HG03103 (cell line): Measurements from ENCODE around the gene ATP2B2.

Experiments
- ATAC-seq: cut with Tn5 transposase; IDR thresholded peaks from one replicate; pipeline ENCODE4 v1.9.1; 2021; ENCODE audit warnings: low read depth; ENCODE audit not compliant: unreplicated experiment

The ATP2B2 gene

GRCh38 chr3:10408680-10409079 lies 96.7 kb downstream of the ATP2B2 start:
- ATAC-seq, result no peak

- no peak for ATAC-seq
Observed at GRCh38 chr3:10407361-10407760, 98.0 kb downstream of the ATP2B2 start.

GRCh38 chr3:10406414-10406813 lies 99.0 kb downstream of the ATP2B2 start:
- ATAC-seq, result no peak

GRCh38 chr3:10405816-10406215 lies 99.6 kb downstream of the ATP2B2 start:
- ATAC-seq, result no peak

GRCh38 chr3:10404876-10405275 lies 100.5 kb downstream of the ATP2B2 start:
- ATAC-seq, result no peak

- no peak for ATAC-seq
Observed at GRCh38 chr3:10404377-10404776, 101.0 kb downstream of the ATP2B2 start.

- no peak for ATAC-seq
Observed at GRCh38 chr3:10401990-10402761, 103.2 kb downstream of the ATP2B2 start.

GRCh38 chr3:10400749-10401495 lies 104.5 kb downstream of the ATP2B2 start:
- ATAC-seq, result no peak

- ATAC-seq, result no peak
Observed at GRCh38 chr3:10400050-10400748, 105.2 kb downstream of the ATP2B2 start.

GRCh38 chr3:10399634-10400033 lies 105.8 kb downstream of the ATP2B2 start:
- ATAC-seq, result no peak

- ATAC-seq, result no peak
Observed at GRCh38 chr3:10398341-10398740, 107.0 kb downstream of the ATP2B2 start.

GRCh38 chr3:10397879-10398278 lies 107.5 kb downstream of the ATP2B2 start:
- no peak for ATAC-seq

- no peak for ATAC-seq
Observed at GRCh38 chr3:10396931-10397330, 108.5 kb downstream of the ATP2B2 start.

GRCh38 chr3:10396083-10396482 lies 109.3 kb downstream of the ATP2B2 start:
- ATAC-seq, result no peak

- no peak for ATAC-seq
Observed at GRCh38 chr3:10395671-10396070, 109.7 kb downstream of the ATP2B2 start.

- no peak for ATAC-seq
Observed at GRCh38 chr3:10395196-10395595, 110.2 kb downstream of the ATP2B2 start.

- no peak for ATAC-seq
Observed at GRCh38 chr3:10394491-10395025, 110.8 kb downstream of the ATP2B2 start.

- no peak for ATAC-seq
Observed at GRCh38 chr3:10393514-10393913, 111.9 kb downstream of the ATP2B2 start.

- ATAC-seq, result no peak
Observed at GRCh38 chr3:10392906-10393461, 112.4 kb downstream of the ATP2B2 start.

- ATAC-seq, result no peak
Observed at GRCh38 chr3:10392244-10392643, 113.1 kb downstream of the ATP2B2 start.

- no peak for ATAC-seq
Observed at GRCh38 chr3:10391391-10391790, 114.0 kb downstream of the ATP2B2 start.
